ENCODE measurements around the gene NTPCR. TPM values are rescaled to one million over a fixed set of nuclear protein-coding genes. Genes with fewer than 3 reads are reported as not detected.

Gene NTPCR
- total RNA-seq, 4 donors from 2014 or later: 18.5 to 32.9 (median 25.1) TPM

DNA sequence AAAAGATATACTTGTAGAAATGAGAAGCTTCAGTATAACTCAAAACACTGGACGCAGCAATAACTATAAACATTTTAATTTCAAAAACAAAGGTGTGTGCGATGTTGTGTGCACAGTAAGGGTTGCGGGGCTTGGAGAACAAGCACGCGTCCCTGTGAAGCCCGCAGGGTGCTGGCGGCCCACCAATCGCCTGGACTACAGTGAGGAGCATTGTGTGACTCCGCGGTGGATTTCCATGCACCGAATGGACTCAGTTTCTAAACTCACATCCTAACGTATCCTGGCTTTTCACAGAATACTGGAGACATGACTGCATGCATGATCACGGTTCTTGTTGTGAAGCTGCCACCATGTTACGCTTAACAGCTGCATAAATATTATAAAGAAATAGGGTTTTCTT lies 33.0 kb downstream of the NTPCR start:
- ATAC-seq (ENCODE audit: low FRiP score) (no peak), DNase-seq (ENCODE audit: low spot score) (no peak)
- TF ChIP-seq, protein P1, sequence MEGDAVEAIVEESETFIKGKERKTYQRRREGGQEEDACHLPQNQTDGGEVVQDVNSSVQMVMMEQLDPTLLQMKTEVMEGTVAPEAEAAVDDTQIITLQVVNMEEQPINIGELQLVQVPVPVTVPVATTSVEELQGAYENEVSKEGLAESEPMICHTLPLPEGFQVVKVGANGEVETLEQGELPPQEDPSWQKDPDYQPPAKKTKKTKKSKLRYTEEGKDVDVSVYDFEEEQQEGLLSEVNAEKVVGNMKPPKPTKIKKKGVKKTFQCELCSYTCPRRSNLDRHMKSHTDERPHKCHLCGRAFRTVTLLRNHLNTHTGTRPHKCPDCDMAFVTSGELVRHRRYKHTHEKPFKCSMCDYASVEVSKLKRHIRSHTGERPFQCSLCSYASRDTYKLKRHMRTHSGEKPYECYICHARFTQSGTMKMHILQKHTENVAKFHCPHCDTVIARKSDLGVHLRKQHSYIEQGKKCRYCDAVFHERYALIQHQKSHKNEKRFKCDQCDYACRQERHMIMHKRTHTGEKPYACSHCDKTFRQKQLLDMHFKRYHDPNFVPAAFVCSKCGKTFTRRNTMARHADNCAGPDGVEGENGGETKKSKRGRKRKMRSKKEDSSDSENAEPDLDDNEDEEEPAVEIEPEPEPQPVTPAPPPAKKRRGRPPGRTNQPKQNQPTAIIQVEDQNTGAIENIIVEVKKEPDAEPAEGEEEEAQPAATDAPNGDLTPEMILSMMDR (IDR thresholded peaks at IDR 0.05): no peak

DNA sequence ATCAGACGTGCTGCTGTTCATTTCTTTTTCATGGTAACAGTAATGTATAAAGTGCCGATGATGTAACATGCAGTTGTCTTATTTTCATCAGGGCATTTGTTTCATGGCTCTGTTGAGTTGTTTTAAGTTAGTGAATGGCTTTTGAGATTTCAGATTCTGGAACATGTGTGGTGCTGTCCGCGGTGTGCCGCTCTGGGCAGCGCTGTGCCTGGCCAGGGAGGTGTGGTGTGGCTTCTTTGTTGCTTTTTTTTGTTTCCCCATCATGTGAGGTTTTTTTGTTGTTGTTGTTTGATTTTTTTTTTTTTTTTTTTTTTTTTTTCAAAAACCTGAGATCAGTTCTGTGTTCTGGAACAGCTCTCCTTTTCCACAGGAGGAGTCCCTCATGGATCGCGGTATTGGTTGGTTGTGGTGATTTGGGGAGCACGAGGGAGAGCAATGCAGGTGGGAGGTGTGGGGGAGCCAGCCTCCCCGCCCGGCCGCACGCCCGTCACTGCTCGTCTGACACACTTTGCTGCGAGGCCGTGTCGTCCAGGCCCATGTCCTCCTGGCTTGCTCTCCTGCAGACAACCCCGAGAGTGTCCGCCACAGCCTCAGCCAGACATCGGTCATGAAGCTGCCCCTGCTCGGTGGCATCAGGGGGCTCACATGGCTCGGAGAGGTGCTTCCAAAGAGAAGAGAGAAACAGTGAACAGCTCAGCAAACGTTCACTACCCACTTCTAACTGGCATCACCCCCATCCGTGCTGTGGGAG lies 33.6 kb downstream of the NTPCR start:
- TF ChIP-seq, protein P1 (IDR thresholded peaks at IDR 0.05): no peak

DNA sequence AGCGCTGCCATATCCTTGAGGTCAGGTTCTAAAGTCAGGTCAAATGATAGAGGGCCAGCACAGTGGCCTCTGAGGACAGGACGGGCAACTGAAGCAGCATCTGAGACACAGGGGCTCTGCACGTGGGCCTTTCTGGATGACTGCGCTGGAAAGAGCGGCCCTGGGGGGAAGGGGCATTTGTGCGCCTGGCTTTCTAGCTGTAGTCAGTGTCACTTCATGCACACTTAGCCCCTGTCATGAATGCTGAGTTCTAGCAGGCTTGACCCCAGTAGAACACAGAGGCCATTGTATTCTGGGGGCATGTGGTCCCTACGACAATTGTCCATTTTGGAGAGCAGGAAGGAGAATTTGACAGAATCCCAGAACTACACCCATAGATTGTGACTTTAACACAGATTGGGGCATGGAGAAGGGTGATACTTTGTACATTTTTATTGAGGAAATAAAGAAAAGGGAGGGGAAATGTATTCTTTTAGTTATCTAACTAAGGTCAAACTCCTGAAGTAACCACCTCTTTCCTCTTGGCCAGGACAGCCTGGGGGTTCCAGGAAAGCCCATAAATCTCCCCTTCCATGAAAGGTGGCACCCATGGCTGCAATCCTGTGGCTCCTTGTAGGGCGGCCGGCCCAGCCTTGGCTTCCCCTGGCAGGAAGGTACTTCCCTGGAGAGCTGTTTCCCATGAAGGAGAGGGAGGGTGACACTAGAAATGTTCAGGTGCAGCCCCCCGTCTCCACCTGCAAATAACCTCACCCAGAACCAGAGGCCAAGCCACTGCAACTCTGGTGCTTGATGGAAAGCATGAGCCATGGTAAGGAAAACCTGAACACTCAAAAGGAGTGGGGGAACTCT lies 34.4 kb downstream of the NTPCR start:
- ATAC-seq (ENCODE audit: low FRiP score) (no peak), DNase-seq (ENCODE audit: low spot score) (no peak)
- TF ChIP-seq, protein P1 (IDR thresholded peaks at IDR 0.05): no peak

More for the DNA sequence above, 33.6 kb downstream of the NTPCR start:
- ATAC-seq (ENCODE audit: low FRiP score) (no peak), DNase-seq (ENCODE audit: low spot score) (no peak)

DNA sequence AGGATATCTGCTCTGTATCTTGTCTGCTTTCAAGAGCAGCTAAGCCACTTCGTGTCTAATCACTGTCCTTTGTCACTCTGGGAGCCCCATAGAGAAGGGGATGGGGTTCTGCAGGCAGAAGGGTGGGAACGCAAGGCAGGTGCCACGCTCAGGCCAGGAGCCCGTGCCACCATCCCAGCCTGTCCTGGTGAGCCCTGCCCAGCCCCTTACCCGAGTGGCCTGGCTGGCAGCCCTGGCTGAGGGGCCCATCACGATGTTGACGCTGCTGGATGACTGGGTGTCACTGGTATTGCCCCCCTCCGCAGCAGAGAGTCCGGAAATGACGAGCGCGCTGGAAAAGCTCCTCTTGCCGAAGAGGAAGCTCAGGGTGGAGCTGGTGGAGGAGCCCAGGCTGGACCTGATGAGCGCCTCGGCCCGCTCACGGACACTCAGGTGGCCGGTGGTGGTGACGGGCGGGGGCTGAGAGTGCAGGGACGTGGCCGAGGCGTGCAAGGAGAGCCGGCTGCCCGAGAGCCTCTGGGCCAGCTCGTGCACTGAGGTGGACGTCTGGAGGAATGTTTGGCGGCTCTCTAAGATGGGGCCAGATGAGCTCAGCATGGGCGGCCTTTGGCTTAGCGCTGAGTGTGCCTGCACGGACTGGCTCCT lies 35.6 kb downstream of the NTPCR start:
- DNase-seq (ENCODE audit: low spot score) (no peak), ATAC-seq (ENCODE audit: low FRiP score) (no peak)
- TF ChIP-seq, protein P1 (IDR thresholded peaks at IDR 0.05): no peak

DNA sequence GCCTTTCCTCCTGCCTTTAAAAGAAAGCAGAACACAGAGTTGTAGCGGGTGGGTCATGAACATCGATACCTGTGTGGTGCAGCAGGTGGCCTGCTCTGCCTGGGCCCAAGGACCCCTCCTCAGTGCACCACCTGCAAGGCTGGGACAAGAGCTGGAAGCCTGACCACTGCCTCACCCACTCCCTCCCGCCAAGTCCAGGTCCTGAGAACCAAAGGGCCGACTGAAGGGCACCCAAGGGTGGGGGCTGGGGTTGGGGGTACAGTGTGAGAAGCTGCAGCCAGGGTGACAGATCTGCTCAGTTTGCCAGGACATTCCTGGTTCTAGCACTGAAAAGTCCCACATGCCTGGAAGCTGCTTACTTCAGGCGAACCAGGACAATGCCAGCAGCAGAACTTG lies 36.1 kb downstream of the NTPCR start:
- ATAC-seq (ENCODE audit: low FRiP score) (no peak), DNase-seq (ENCODE audit: low spot score) (no peak)

DNA sequence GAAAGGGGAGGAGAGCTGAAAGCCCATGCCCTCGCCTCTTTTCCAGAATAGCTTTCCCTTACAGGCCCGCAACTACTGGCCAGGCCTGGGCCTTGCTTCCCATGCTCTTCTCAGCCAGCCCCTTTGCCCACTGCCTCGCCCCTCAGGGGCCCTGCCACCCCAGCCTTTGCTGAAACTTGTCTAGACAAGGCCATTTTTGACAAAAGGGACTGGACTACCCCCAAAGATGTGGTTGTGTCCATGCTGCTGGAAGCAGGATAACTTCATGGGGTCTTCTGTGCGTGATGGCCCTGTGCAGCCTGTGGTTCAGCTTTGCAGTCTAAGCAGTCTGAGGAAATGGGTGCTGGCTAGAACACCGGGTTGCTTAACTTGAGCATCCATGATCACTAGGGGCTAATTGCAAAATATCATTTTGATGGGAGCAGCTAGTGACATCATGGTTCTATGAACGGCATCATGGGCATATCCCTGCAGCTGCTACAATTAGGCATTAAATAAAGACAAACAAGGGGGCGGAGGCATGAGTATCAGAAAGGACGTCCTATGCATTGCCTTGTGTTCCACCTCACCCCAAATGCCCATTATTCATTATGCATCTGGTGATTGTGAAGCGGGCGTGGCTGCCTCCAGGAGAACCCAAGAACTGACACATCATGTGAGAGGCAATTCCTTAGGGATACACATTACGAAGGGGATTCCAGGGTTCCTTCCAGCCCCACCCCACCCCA lies 36.8 kb downstream of the NTPCR start:
- TF ChIP-seq, protein P1 (IDR thresholded peaks at IDR 0.05): no peak
- DNase-seq (ENCODE audit: low spot score) (no peak), ATAC-seq (ENCODE audit: low FRiP score) (no peak)

More for the DNA sequence above, 36.1 kb downstream of the NTPCR start:
- TF ChIP-seq, protein P1 (IDR thresholded peaks at IDR 0.05): no peak
